NCI-H82 treated with DMSO at 0.1 percent for 48 hours (cell line): Measurements from ENCODE around the gene PRPF6.
"Not testable (repeated sequence)": the region's sequence is repeated elsewhere in the genome, so short reads cannot be mapped to it uniquely, and the experiment has no call there.

Experiments used
- DNase-seq: peaks from one replicate; lab custom pipeline; 2025; ENCODE audit not compliant: unreplicated experiment; lab: John Stamatoyannopoulos, UW

PRPF6 gene

GRCh38 chr20:64010711-64011237 lies 29.8 kb downstream of the PRPF6 start:
- DNase-seq: no peak

- DNase-seq: no peak
Observed at GRCh38 chr20:64011366-64011779, 30.4 kb downstream of the PRPF6 start.

GRCh38 chr20:64012385-64013154 lies 31.6 kb downstream of the PRPF6 start:
- DNase-seq: not testable (repeated sequence)

GRCh38 chr20:64015635-64016034 lies 34.7 kb downstream of the PRPF6 start:
- no peak for DNase-seq

GRCh38 chr20:64021124-64021975 lies 40.4 kb downstream of the PRPF6 start:
- no peak for DNase-seq

- DNase-seq: no peak
Observed at GRCh38 chr20:64022671-64023360, 41.9 kb downstream of the PRPF6 start.

- no peak for DNase-seq
Observed at GRCh38 chr20:64023361-64024140, 42.6 kb downstream of the PRPF6 start.

GRCh38 chr20:64024141-64024990 lies 43.4 kb downstream of the PRPF6 start:
- DNase-seq: no peak

GRCh38 chr20:64025101-64025825 lies 44.3 kb downstream of the PRPF6 start:
- no peak for DNase-seq

GRCh38 chr20:64025826-64026412 lies 45.0 kb downstream of the PRPF6 start:
- DNase-seq: no peak

- no peak for DNase-seq
Observed at GRCh38 chr20:64027981-64028685, 47.2 kb downstream of the PRPF6 start.

GRCh38 chr20:64029293-64030117 lies 48.6 kb downstream of the PRPF6 start:
- no peak for DNase-seq

GRCh38 chr20:64030371-64031134 lies 49.6 kb downstream of the PRPF6 start:
- DNase-seq: no peak

- DNase-seq: no peak
Observed at GRCh38 chr20:64031822-64032314, 50.9 kb downstream of the PRPF6 start.

- no peak for DNase-seq
Observed at GRCh38 chr20:64032706-64033624, 52.0 kb downstream of the PRPF6 start.
